Stimulated activated CD4-positive, alpha-beta T cell treated with anti-CD3 and anti-CD28 coated beads, Interleukin-12 subunit alpha, Interleukin-12 subunit beta, amount 100 ng/mL, for 24 hours (primary cell): ENCODE results near the gene PDCD1.

Experiments
- DNase-seq, 2 experiments: peaks; one replicate each; pipeline ENCODE4 v3.0.0-alpha.2; 2020; ENCODE audit warnings: low read depth in 2 of 2

Gene PDCD1

GRCh38 chr2:241895712-241896641 lies 37.3 kb upstream of the PDCD1 start:
- no peak for DNase-seq

- DNase-seq, result no peak
Measured at GRCh38 chr2:241895427-241895711, 36.7 kb upstream of the PDCD1 start.

- DNase-seq, result no peak
Measured at GRCh38 chr2:241894681-241895426, 36.2 kb upstream of the PDCD1 start.

GRCh38 chr2:241894056-241894641 lies 35.5 kb upstream of the PDCD1 start:
- no peak for DNase-seq

- no peak for DNase-seq
Measured at GRCh38 chr2:241893265-241893664, 34.6 kb upstream of the PDCD1 start.

GRCh38 chr2:241892299-241893137 lies 33.8 kb upstream of the PDCD1 start:
- DNase-seq, result no peak

- DNase-seq, result no peak
Measured at GRCh38 chr2:241891988-241892298, 33.2 kb upstream of the PDCD1 start.

GRCh38 chr2:241891315-241891987 lies 32.8 kb upstream of the PDCD1 start:
- DNase-seq, result no peak

GRCh38 chr2:241890524-241891235 lies 32.0 kb upstream of the PDCD1 start:
- no peak for DNase-seq

GRCh38 chr2:241888641-241889040 lies 29.9 kb upstream of the PDCD1 start:
- no peak for DNase-seq

GRCh38 chr2:241887806-241888522 lies 29.3 kb upstream of the PDCD1 start:
- DNase-seq, result no peak

GRCh38 chr2:241886840-241887447 lies 28.2 kb upstream of the PDCD1 start:
- DNase-seq, result no peak

- DNase-seq, result no peak
Measured at GRCh38 chr2:241885946-241886643, 27.4 kb upstream of the PDCD1 start.

- DNase-seq, result no peak
Measured at GRCh38 chr2:241885291-241885945, 26.7 kb upstream of the PDCD1 start.

GRCh38 chr2:241884951-241885290 lies 26.2 kb upstream of the PDCD1 start:
- no peak for DNase-seq

GRCh38 chr2:241882091-241882625 lies 23.5 kb upstream of the PDCD1 start:
- DNase-seq, result peak; percentile 51 to 55

GRCh38 chr2:241880311-241881073 lies 21.8 kb upstream of the PDCD1 start:
- no peak for DNase-seq

- DNase-seq, result no peak
Measured at GRCh38 chr2:241879326-241879725, 20.6 kb upstream of the PDCD1 start.
